Liver (tissue), 9 donors: ENCODE measurements around the gene SPDYE4. TPM values are rescaled to one million over a fixed set of nuclear protein-coding genes. Genes with fewer than 3 reads are reported as not detected.

Experiments
- DNase-seq: peaks from one replicate; pipeline ENCODE4 v3.0.0-alpha.2; 2017; ENCODE audit warnings: low spot score
- H3K27ac ChIP-seq, 2 donors: one replicate each; pipeline ENCODE4 v1.7.0; 2013; ENCODE audit warnings: inconsistent platforms in 2 of 2, low read length in 2 of 2, control low read depth in 1 of 2, low read depth in 1 of 2, mild to moderate bottlenecking in 1 of 2
- H3K27me3 ChIP-seq, 4 donors: one replicate each; pipeline versions ENCODE4 v1.6.1 to v1.7.0; 2013; ENCODE audit warnings: low read length in 3 of 4, inconsistent platforms in 1 of 4, mild to moderate bottlenecking in 1 of 4, moderate library complexity in 1 of 4; ENCODE audit not compliant: control insufficient read depth in 4 of 4, insufficient read depth in 4 of 4
- H3K36me3 ChIP-seq, 4 donors: one replicate each; pipeline versions ENCODE4 v1.6.1 to v1.7.0; 2013; ENCODE audit warnings: low read length in 3 of 4, mild to moderate bottlenecking in 3 of 4, low read depth in 1 of 4, moderate library complexity in 1 of 4; ENCODE audit not compliant: control insufficient read depth in 4 of 4, insufficient read depth in 3 of 4
- H3K4me1 ChIP-seq, 4 donors: one replicate each; pipeline versions ENCODE4 v1.6.1 to v1.7.0; 2013; ENCODE audit warnings: low read length in 3 of 4, mild to moderate bottlenecking in 3 of 4, moderate library complexity in 1 of 4; ENCODE audit not compliant: control insufficient read depth in 4 of 4, insufficient read depth in 4 of 4
- H3K4me3 ChIP-seq, 3 donors: one replicate each; pipeline versions ENCODE4 v1.6.1 to v1.7.0; 2013; ENCODE audit warnings: low read length in 3 of 3, control low read depth in 1 of 3, low read depth in 1 of 3, mild to moderate bottlenecking in 1 of 3
- H3K9ac ChIP-seq, 2 donors: one replicate each; pipeline ENCODE4 v1.7.0; 2013; ENCODE audit warnings: low read length in 2 of 2, mild to moderate bottlenecking in 2 of 2, moderate library complexity in 2 of 2, control low read depth in 1 of 2, low read depth in 1 of 2
- H3K9me3 ChIP-seq, 4 donors: one replicate each; pipeline versions ENCODE4 v1.6.1 to v1.7.0; 2013; ENCODE audit warnings: low read length in 3 of 4; ENCODE audit not compliant: control insufficient read depth in 4 of 4
- EGR1 ChIP-seq, 2 donors: IDR thresholded peaks; 2 replicates each; pipeline ENCODE4 v1.6.1; 2016 to 2018; ENCODE audit warnings: antibody characterized with exemption in 2 of 2, low read depth in 2 of 2
- FOXA1 ChIP-seq: IDR thresholded peaks from 2 replicates; pipeline ENCODE4 v1.6.1; 2016; ENCODE audit warnings: antibody characterized with exemption
- FOXA2 ChIP-seq: IDR thresholded peaks from 2 replicates; pipeline ENCODE4 v1.6.1; 2016; ENCODE audit warnings: antibody characterized with exemption
- GABPA ChIP-seq, 2 donors: IDR thresholded peaks in 1 of 2; conservative IDR thresholded peaks in 1 of 2; 2 replicates each; pipeline ENCODE4 v1.6.1; 2016; ENCODE audit warnings: antibody characterized with exemption in 2 of 2, mild to moderate bottlenecking in 1 of 2, moderate library complexity in 1 of 2
- HNF4A ChIP-seq, 2 donors: conservative IDR thresholded peaks; 2 replicates each; pipeline ENCODE4 v1.6.1; 2016; ENCODE audit warnings: antibody characterized with exemption in 2 of 2, mild to moderate bottlenecking in 2 of 2
- HNF4G ChIP-seq: IDR thresholded peaks from 2 replicates; pipeline ENCODE4 v1.6.1; 2016; ENCODE audit warnings: antibody characterized with exemption
- JUND ChIP-seq, 2 donors: IDR thresholded peaks; 2 replicates each; pipeline ENCODE4 v1.6.1; 2016; ENCODE audit warnings: antibody characterized with exemption in 2 of 2
- NR2F2 ChIP-seq: IDR thresholded peaks from 2 replicates; pipeline ENCODE4 v1.6.1; 2016; ENCODE audit warnings: antibody characterized with exemption
- RAD21 ChIP-seq, 2 donors: IDR thresholded peaks; 2 replicates each; pipeline ENCODE4 v1.6.1; 2016; ENCODE audit warnings: antibody characterized with exemption in 2 of 2, mild to moderate bottlenecking in 2 of 2
- RXRA ChIP-seq, 2 donors: IDR thresholded peaks; 2 replicates each; pipeline ENCODE4 v1.6.1; 2017 to 2018; ENCODE audit warnings: antibody characterized with exemption in 2 of 2, mild to moderate bottlenecking in 1 of 2
- SP1 ChIP-seq: IDR thresholded peaks from 2 replicates; pipeline ENCODE4 v1.6.1; 2018; ENCODE audit warnings: antibody characterized with exemption, mild to moderate bottlenecking
- TAF1 ChIP-seq: conservative IDR thresholded peaks from 2 replicates; pipeline ENCODE4 v1.6.1; 2016; ENCODE audit warnings: antibody characterized with exemption, mild to moderate bottlenecking
- YY1 ChIP-seq: IDR thresholded peaks from 2 replicates; pipeline ENCODE4 v1.6.1; 2016; ENCODE audit warnings: antibody characterized with exemption, mild to moderate bottlenecking
- WGBS: extraction: QIAGEN DNeasy Blood & Tissue Kit; methylation state at CpG from one replicate; pipeline ENCODE4 v1.1.7; 2013; 5-methylcytosine and 5-hydroxymethylcytosine counted together
- polyA plus RNA-seq, 2 donors: library from polyadenylated mRNA; stranded (reverse) in 1 of 2; unstranded in 1 of 2; fragments of 200-250 nt in 1 of 2; fragments of >200 nt in 1 of 2; fragmentation: Nextera tagmentation in 1 of 2; extraction: Ambion mirVana in 1 of 2; gene quantifications; one replicate each; pipeline versions ENCODE4 v1.2.1 to v1.2.3, GENCODE V29; 2013 to 2015
- total RNA-seq, 2 donors: library from RNA; depleted of rRNA; stranded (reverse); fragments of >200 nt; gene quantifications; one replicate each; pipeline ENCODE4 v1.2.3, GENCODE V29; 2014
- TF ChIP-seq, protein P1 (sequence below): IDR thresholded peaks from 2 replicates; pipeline ENCODE4 v1.6.1; 2016; ENCODE audit warnings: antibody characterized with exemption
- TF ChIP-seq, protein P2 (sequence below): fragments of 150-350 bp; IDR thresholded peaks from 2 replicates; pipeline ENCODE4 v1.5.1; 2017; ENCODE audit warnings: improper control_type of control experiment, low read depth, low read length; ENCODE audit not compliant: missing input control
- TF ChIP-seq, protein P3 (sequence below): IDR thresholded peaks from 2 replicates; pipeline ENCODE4 v1.6.1; 2016; ENCODE audit warnings: antibody characterized with exemption
- TF ChIP-seq, protein P4 (sequence below): IDR thresholded peaks from 2 replicates; pipeline ENCODE4 v1.6.1; 2016; ENCODE audit warnings: antibody characterized with exemption, mild to moderate bottlenecking
- TF ChIP-seq, protein P5 (sequence below): IDR thresholded peaks from 2 replicates; pipeline ENCODE4 v1.6.1; 2016; ENCODE audit warnings: antibody characterized with exemption
- donor health status: healthy.
- donor health status: healthy.
- donor health status: healthy.
- donor health status: healthy.
- donor health status: healthy.

SPDYE4 gene
- total and polyA plus RNA-seq, 4 donors = not detected

DNA sequence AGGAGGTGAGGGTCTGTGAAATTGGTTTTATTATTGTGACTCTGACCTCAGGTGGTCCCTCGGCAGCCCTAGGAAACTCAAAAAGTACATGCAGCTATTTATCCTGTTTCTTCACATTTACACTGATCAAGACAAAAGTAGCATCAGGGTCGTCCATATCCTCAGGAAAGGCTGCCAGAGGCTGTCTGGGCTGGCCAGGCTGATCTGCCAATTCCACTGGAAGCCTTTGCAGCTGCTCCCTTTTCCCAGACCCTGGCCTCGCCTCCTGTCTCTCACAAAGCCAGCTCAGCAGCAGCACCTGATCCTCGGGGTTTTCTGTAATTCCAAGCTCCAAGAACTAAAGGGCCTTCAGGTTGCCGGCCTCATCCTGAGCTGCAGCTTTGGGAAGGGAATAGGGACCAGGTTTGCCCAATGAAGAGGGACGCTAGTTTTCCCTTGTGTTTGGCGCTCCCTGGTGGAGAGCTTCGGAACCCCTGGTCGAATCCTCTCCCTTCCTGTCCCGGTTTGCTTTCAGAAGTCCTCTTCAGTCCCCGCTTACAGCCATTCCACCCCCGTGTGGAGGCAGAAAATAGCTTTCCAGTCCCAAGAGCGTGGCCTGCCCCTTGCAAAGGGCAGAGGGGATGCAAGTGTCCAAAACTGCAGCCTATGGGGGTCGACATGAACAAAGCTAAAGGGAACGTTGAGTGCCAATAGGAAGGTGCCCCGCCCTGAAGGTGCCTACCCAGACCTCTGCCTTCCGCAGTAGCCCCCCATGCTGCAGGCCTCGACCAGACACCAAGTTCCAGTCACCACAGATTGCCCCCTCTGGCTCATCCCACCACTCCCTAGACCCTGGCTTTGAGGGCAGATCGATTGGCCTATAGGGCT lies 27.4 kb upstream of the SPDYE4 start:
- DNase-seq = peak; percentile 82
- Histone ChIP-seq H3K4me1 (no peaks in the 10 kb centered on the region), H3K27me3 (no peaks in the 10 kb centered on the region), H3K4me3 (no peak overlapping the region), H3K9me3 (no peaks in the 10 kb centered on the region), H3K36me3 (no peaks in the 10 kb centered on the region), H3K27ac (no peak overlapping the region), H3K9ac (no peak overlapping the region)
- 35% methylated on average over 19 of the region's 19 CpGs for WGBS
- TF ChIP-seq RAD21 (IDR thresholded peaks at IDR 0.05) = peak; percentile 86 to 93
- TF ChIP-seq, protein P1, sequence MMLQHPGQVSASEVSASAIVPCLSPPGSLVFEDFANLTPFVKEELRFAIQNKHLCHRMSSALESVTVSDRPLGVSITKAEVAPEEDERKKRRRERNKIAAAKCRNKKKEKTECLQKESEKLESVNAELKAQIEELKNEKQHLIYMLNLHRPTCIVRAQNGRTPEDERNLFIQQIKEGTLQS = no peak
- TF ChIP-seq, protein P2, sequence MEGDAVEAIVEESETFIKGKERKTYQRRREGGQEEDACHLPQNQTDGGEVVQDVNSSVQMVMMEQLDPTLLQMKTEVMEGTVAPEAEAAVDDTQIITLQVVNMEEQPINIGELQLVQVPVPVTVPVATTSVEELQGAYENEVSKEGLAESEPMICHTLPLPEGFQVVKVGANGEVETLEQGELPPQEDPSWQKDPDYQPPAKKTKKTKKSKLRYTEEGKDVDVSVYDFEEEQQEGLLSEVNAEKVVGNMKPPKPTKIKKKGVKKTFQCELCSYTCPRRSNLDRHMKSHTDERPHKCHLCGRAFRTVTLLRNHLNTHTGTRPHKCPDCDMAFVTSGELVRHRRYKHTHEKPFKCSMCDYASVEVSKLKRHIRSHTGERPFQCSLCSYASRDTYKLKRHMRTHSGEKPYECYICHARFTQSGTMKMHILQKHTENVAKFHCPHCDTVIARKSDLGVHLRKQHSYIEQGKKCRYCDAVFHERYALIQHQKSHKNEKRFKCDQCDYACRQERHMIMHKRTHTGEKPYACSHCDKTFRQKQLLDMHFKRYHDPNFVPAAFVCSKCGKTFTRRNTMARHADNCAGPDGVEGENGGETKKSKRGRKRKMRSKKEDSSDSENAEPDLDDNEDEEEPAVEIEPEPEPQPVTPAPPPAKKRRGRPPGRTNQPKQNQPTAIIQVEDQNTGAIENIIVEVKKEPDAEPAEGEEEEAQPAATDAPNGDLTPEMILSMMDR = peak; percentile 82
- TF ChIP-seq SP1 = no peak

DNA sequence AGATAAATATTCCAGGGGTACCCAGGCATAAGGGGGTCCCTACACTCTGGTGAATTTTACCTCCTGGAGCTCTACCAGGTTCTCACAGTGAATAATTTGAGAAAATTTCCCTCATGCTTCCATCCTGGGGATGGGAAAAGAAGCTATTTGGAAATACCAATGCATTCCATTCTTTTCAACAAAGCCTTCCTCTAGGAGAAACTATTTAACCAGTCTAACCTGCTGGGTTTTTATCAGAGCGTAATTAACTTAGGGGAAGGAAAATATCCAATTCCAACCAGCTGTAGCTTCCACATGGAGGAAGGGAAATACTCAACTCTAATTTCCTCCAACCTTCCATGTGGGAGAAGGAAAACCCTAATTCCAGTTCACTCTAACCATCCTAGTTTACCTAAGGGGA lies 23.8 kb upstream of the SPDYE4 start:
- H3K36me3 ChIP-seq = no peaks in the 10 kb centered on the region
- 100% methylated on average over 1 of the region's 1 CpG for WGBS
- no peak overlapping the region for H3K4me3 ChIP-seq
- no peaks in the 10 kb centered on the region for H3K27me3 ChIP-seq
- TF ChIP-seq GABPA (IDR thresholded peaks at IDR 0.05 in 1 of 2, conservative IDR thresholded peaks at IDR 0.05 in 1 of 2) (no peak), RXRA (IDR thresholded peaks at IDR 0.05) (no peak), EGR1 (IDR thresholded peaks at IDR 0.05; ENCODE audit: low read depth in 2 of 2) (no peak), FOXA1 (no peak), FOXA2 (no peak), JUND (IDR thresholded peaks at IDR 0.05) (no peak), RAD21 (IDR thresholded peaks at IDR 0.05) (no peak), NR2F2 (no peak), SP1 (no peak), YY1 (no peak), HNF4A (conservative IDR thresholded peaks at IDR 0.05) (no peak), TAF1 (no peak), HNF4G (no peak)
- TF ChIP-seq, protein P3, sequence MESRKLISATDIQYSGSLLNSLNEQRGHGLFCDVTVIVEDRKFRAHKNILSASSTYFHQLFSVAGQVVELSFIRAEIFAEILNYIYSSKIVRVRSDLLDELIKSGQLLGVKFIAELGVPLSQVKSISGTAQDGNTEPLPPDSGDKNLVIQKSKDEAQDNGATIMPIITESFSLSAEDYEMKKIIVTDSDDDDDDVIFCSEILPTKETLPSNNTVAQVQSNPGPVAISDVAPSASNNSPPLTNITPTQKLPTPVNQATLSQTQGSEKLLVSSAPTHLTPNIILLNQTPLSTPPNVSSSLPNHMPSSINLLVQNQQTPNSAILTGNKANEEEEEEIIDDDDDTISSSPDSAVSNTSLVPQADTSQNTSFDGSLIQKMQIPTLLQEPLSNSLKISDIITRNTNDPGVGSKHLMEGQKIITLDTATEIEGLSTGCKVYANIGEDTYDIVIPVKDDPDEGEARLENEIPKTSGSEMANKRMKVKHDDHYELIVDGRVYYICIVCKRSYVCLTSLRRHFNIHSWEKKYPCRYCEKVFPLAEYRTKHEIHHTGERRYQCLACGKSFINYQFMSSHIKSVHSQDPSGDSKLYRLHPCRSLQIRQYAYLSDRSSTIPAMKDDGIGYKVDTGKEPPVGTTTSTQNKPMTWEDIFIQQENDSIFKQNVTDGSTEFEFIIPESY = no peak
- TF ChIP-seq, protein P4, sequence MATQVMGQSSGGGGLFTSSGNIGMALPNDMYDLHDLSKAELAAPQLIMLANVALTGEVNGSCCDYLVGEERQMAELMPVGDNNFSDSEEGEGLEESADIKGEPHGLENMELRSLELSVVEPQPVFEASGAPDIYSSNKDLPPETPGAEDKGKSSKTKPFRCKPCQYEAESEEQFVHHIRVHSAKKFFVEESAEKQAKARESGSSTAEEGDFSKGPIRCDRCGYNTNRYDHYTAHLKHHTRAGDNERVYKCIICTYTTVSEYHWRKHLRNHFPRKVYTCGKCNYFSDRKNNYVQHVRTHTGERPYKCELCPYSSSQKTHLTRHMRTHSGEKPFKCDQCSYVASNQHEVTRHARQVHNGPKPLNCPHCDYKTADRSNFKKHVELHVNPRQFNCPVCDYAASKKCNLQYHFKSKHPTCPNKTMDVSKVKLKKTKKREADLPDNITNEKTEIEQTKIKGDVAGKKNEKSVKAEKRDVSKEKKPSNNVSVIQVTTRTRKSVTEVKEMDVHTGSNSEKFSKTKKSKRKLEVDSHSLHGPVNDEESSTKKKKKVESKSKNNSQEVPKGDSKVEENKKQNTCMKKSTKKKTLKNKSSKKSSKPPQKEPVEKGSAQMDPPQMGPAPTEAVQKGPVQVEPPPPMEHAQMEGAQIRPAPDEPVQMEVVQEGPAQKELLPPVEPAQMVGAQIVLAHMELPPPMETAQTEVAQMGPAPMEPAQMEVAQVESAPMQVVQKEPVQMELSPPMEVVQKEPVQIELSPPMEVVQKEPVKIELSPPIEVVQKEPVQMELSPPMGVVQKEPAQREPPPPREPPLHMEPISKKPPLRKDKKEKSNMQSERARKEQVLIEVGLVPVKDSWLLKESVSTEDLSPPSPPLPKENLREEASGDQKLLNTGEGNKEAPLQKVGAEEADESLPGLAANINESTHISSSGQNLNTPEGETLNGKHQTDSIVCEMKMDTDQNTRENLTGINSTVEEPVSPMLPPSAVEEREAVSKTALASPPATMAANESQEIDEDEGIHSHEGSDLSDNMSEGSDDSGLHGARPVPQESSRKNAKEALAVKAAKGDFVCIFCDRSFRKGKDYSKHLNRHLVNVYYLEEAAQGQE = no peak
- TF ChIP-seq, protein P2 = no peak
- TF ChIP-seq, protein P5, sequence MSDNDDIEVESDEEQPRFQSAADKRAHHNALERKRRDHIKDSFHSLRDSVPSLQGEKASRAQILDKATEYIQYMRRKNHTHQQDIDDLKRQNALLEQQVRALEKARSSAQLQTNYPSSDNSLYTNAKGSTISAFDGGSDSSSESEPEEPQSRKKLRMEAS = no peak
- TF ChIP-seq, protein P1 = no peak
- H3K4me1 ChIP-seq = no peaks in the 10 kb centered on the region
- H3K9me3 ChIP-seq = no peaks in the 10 kb centered on the region
- H3K9ac ChIP-seq = no peak overlapping the region
- no peak for DNase-seq
- H3K27ac ChIP-seq = no peak overlapping the region
